ENCODE results near the gene POLR1C.
"Not testable (repeated sequence)": the region's sequence is repeated elsewhere in the genome, so short reads cannot be mapped to it uniquely, and the experiment has no call there.

Gene POLR1C
- 15.0 to 96.3 (median 26.2) reads per million in 9 experiments for total RNA-seq

GRCh38 chr6:43516697-43517504, at the start of gene POLR1C, which contains the start of gene YIPF3:
Gene POLR1C, plus strand, starts transcription at chr6:43517089. Its CDS starts 21 bp downstream, at chr6:43517110.
Gene YIPF3, minus strand, starts transcription at chr6:43516926. Its CDS starts 119 bp downstream, at chr6:43516807.
- Mint-ChIP-seq H3K27me3 (no peaks in the 10 kb centered on the region), H3K4me3 (no peak within 1 kb of the TSS), H3K27ac (no peak within 1 kb of the TSS), H3K9me3 (no peaks in the 10 kb centered on the region), H3K4me1 (ENCODE audit: low read depth in 2 of 2) (peaks cover 23 to 31% of the 10 kb centered on the region in 2 donors), H3K36me3 (ENCODE audit: insufficient read depth) (peaks cover 43% of the 10 kb centered on the region)
- ATAC-seq (replicated peaks) (peak; percentile 93), DNase-seq (peak; percentile 95 to 97 (median 95))

GRCh38 chr6:43467265-43467664, 49.6 kb upstream of the POLR1C start:
- H3K4me1 Mint-ChIP-seq (ENCODE audit: low read depth in 2 of 2) = not testable (repeated sequence)
- peaks cover 35 to 71% of the 10 kb centered on the region in 2 donors for H3K27me3 Mint-ChIP-seq

GRCh38 chr6:43467752-43468151, 49.1 kb upstream of the POLR1C start:
- Mint-ChIP-seq H3K4me3 (no peak overlapping the region), H3K27ac (no peak overlapping the region), H3K9me3 (no peaks in the 10 kb centered on the region), H3K27me3 (peaks cover 30 to 66% of the 10 kb centered on the region in 2 donors), H3K4me1 (ENCODE audit: low read depth in 2 of 2) (no peaks in the 10 kb centered on the region), H3K36me3 (ENCODE audit: insufficient read depth) (no peaks in the 10 kb centered on the region)
- DNase-seq (no peak), ATAC-seq (replicated peaks) (no peak)

More at GRCh38 chr6:43467265-43467664, 49.6 kb upstream of the POLR1C start:
- not testable (repeated sequence) for DNase-seq; H3K4me3 Mint-ChIP-seq; H3K9me3 Mint-ChIP-seq; ATAC-seq (replicated peaks); H3K27ac Mint-ChIP-seq; H3K36me3 Mint-ChIP-seq (ENCODE audit: insufficient read depth)

- Mint-ChIP-seq H3K4me1 (ENCODE audit: low read depth in 2 of 2) (no peaks in the 10 kb centered on the region), H3K27ac (no peak overlapping the region), H3K4me3 (no peak overlapping the region), H3K27me3 (peaks cover 28 to 61% of the 10 kb centered on the region in 2 donors), H3K9me3 (no peaks in the 10 kb centered on the region), H3K36me3 (ENCODE audit: insufficient read depth) (no peaks in the 10 kb centered on the region)
- DNase-seq = no peak
- ATAC-seq (replicated peaks) = no peak
Observed at GRCh38 chr6:43468240-43468639, 48.6 kb upstream of the POLR1C start.

DNA sequence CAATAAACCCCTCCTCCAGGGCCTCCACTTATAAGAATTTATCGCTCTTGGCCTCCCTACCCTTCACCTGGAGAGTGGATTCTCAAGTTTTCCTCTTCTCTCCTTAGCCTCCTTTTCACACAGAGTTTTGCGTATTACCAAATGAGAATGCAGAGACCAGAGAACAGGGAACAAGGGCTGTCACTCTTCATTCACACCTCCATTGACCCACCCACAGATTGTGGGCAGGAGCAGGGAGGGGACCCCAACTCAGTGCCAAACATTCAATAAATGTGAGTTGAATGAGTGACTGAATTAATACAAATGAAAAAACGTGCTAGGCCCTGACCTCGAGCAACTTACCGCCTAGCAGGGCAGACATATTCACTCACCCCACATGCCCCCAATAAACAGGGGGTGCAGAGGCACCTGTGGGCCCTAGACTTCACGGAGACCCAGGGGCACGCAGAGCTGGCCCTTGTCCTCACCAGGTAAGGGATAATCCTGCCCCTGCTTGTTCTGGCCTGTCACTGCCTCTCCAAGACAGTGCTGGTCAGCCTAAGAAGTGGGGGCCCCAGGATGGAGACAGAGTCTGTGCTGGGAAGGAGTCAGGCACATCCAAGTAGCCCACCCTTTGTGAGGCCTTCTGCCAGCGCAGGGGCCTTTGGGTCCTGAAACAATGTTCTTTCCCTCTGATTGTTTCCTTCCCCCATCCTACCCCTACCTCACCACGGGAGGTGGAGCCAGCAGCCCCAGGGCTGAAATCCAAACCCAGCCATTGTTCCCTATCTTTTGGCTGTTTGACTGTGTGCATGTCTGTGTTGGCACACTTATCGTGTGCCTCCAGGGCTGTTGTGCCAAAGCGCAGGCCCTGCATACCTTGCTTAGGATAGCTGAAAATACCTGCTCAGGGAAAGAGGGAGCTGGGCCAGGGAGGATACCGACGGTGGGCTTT, 47.9 kb upstream of the POLR1C start:
- Mint-ChIP-seq H3K36me3 (ENCODE audit: insufficient read depth) (no peaks in the 10 kb centered on the region), H3K9me3 (no peaks in the 10 kb centered on the region), H3K27me3 (peaks cover 28 to 57% of the 10 kb centered on the region in 2 donors), H3K4me3 (no peak overlapping the region), H3K4me1 (ENCODE audit: low read depth in 2 of 2) (no peaks in the 10 kb centered on the region), H3K27ac (no peak overlapping the region)
- DNase-seq = no peak
- ATAC-seq (replicated peaks) = no peak

GRCh38 chr6:43469947-43470346, 46.9 kb upstream of the POLR1C start:
- Mint-ChIP-seq H3K4me3 (no peak overlapping the region), H3K9me3 (no peaks in the 10 kb centered on the region), H3K36me3 (ENCODE audit: insufficient read depth) (no peaks in the 10 kb centered on the region), H3K4me1 (ENCODE audit: low read depth in 2 of 2) (no peaks in the 10 kb centered on the region), H3K27me3 (peaks cover 28 to 57% of the 10 kb centered on the region in 2 donors), H3K27ac (no peak overlapping the region)
- ATAC-seq (replicated peaks) (no peak), DNase-seq (no peak)

- DNase-seq = no peak
Observed at GRCh38 chr6:43471399-43471798, 45.5 kb upstream of the POLR1C start.

GRCh38 chr6:43472515-43472914, 44.4 kb upstream of the POLR1C start:
- no peak for DNase-seq
- peaks cover 3% of the 10 kb centered on the region for H3K36me3 Mint-ChIP-seq (ENCODE audit: insufficient read depth)

More at GRCh38 chr6:43471399-43471798, 45.5 kb upstream of the POLR1C start:
- Mint-ChIP-seq H3K27ac (no peak overlapping the region), H3K36me3 (ENCODE audit: insufficient read depth) (no peaks in the 10 kb centered on the region), H3K9me3 (no peaks in the 10 kb centered on the region), H3K27me3 (peaks cover 28 to 51% of the 10 kb centered on the region in 2 donors), H3K4me3 (no peak overlapping the region), H3K4me1 (ENCODE audit: low read depth in 2 of 2) (peaks cover 0 to under 1% of the 10 kb centered on the region in 2 donors)
- ATAC-seq (replicated peaks) = no peak

GRCh38 chr6:43475516-43475915, 41.4 kb upstream of the POLR1C start:
- Mint-ChIP-seq H3K4me1 (ENCODE audit: low read depth in 2 of 2) (peaks cover 21 to 28% of the 10 kb centered on the region in 2 donors), H3K9me3 (no peaks in the 10 kb centered on the region), H3K27ac (peak overlapping the region; percentile 22 to 79), H3K36me3 (ENCODE audit: insufficient read depth) (peaks cover 8% of the 10 kb centered on the region), H3K4me3 (no peak overlapping the region), H3K27me3 (peaks cover 0 to 11% of the 10 kb centered on the region in 2 donors)
- DNase-seq (no peak), ATAC-seq (replicated peaks) (no peak)

More at GRCh38 chr6:43472515-43472914, 44.4 kb upstream of the POLR1C start:
- no peaks in the 10 kb centered on the region for H3K9me3 Mint-ChIP-seq
- no peak overlapping the region for H3K27ac Mint-ChIP-seq
- H3K27me3 Mint-ChIP-seq = peaks cover 18 to 40% of the 10 kb centered on the region in 2 donors
- ATAC-seq (replicated peaks) = no peak
- peaks cover 8 to 12% of the 10 kb centered on the region in 2 donors for H3K4me1 Mint-ChIP-seq (ENCODE audit: low read depth in 2 of 2)
- no peak overlapping the region for H3K4me3 Mint-ChIP-seq

DNA sequence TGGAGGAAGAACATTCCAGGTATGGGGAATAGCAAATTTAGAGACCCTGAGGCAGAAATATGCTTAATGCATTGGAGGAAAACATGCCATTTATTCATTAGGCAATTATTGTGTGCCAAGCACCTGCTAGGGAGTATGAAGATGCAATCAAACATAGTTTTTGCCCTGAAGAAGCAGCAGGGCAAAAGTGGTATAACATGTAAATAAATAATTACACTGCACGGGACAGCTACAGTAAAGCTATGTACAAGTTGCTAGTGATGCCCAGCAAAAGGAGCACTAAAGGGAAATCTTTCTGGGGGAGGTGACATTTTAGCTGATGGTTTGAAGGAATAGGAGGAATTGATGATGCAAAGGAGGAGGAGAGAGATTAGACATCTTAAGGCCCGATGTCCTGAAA, 40.1 kb upstream of the POLR1C start:
- ATAC-seq (replicated peaks) = peak; percentile 36
- Mint-ChIP-seq H3K27ac (peak overlapping the region; percentile 99), H3K9me3 (no peaks in the 10 kb centered on the region), H3K36me3 (ENCODE audit: insufficient read depth) (peaks cover 10% of the 10 kb centered on the region), H3K4me3 (peak overlapping the region; percentile 97 to 99), H3K27me3 (no peaks in the 10 kb centered on the region), H3K4me1 (ENCODE audit: low read depth in 2 of 2) (peaks cover 23 to 31% of the 10 kb centered on the region in 2 donors)
- DNase-seq = peak in 1 of 3 experiments; percentile 7

- Mint-ChIP-seq H3K27ac (peak within 1 kb of the TSS; percentile 99), H3K36me3 (ENCODE audit: insufficient read depth) (peaks cover 11% of the 10 kb centered on the region), H3K9me3 (no peaks in the 10 kb centered on the region), H3K4me3 (peak within 1 kb of the TSS; percentile 97 to 99), H3K4me1 (ENCODE audit: low read depth in 2 of 2) (peaks cover 27 to 38% of the 10 kb centered on the region in 2 donors), H3K27me3 (no peaks in the 10 kb centered on the region)
- DNase-seq (peak; percentile 97 to 98 (median 97)), ATAC-seq (replicated peaks) (peak; percentile 99)
Observed at GRCh38 chr6:43477235-43478007, 39.5 kb upstream of the POLR1C start, which contains the start of gene TJAP1. Gene TJAP1, plus strand, starts transcription at chr6:43477570. Its CDS starts 21,432 bp downstream, at chr6:43499002.

DNA sequence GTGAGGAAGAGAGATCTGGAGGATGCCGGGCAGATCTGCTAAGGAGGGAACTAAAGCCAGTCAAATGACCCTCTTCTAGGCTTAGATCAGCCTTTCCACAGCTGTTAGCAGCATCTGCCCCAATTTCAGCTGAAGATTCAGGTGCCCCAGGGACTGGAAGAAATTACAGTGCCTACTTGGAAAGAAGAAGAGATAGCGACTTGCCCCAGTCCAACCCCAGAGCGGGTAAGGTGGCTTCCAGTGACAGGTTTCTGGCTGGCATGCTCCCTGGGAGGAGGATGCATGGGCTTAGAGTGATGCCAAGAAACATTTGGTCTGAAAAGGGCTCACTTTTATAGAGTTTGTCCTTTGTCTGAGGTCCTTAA, 38.9 kb upstream of the POLR1C start:
- Mint-ChIP-seq H3K4me1 (ENCODE audit: low read depth in 2 of 2) (peaks cover 29 to 40% of the 10 kb centered on the region in 2 donors), H3K9me3 (no peaks in the 10 kb centered on the region), H3K36me3 (ENCODE audit: insufficient read depth) (peaks cover 11% of the 10 kb centered on the region), H3K27me3 (no peaks in the 10 kb centered on the region), H3K4me3 (peak overlapping the region; percentile 97 to 99), H3K27ac (peak overlapping the region; percentile 99)
- DNase-seq (peak in 1 of 3 experiments; percentile 24), ATAC-seq (replicated peaks) (peak; percentile 1)

Measured in effector memory CD8-positive, alpha-beta T cell (primary cell).